ENCODE measurements around the gene FANCG.
A peak's percentile ranks its signal among the peaks of the same experiment; 100 is the strongest.

FANCG gene

DNA sequence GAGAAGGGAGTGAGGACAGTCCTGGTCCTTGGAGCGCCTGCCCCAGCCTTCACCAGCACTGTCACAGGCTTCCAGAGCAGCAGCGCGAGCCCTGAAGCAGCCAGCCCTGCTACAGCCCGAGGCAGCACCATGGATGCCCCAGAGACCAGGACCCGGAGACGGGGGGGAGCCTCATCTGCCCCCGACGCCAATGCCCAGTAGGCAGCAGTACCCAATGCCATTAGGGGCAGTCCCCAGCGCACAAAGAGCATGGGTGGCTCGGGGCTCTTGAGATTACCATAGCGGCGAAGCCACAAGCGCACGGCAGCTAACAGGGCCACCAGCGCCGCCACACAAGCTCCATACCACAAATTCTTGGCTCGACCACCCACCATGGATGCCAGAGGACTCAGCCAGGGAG lies 11.8 kb upstream of the FANCG start:
- peaks cover 20% of the 10 kb centered on the region for H3K79me2 ChIP-seq (ENCODE audit: insufficient read depth, low read length)
- no peak overlapping the region for H3K27ac ChIP-seq (ENCODE audit: low read length)
- ATAC-seq (ENCODE audit: insufficient read depth, low read depth) (no peak), DNase-seq (no peak)
- peaks cover 18% of the 10 kb centered on the region for H3K4me1 ChIP-seq (ENCODE audit: insufficient read depth, low read length)
- no peaks in the 10 kb centered on the region for H3K9me3 ChIP-seq (ENCODE audit: insufficient read depth, low read length, severe bottlenecking)
- H2AFZ ChIP-seq (ENCODE audit: low read depth, low read length), result no peak overlapping the region
- no peak overlapping the region for H3K9ac ChIP-seq (ENCODE audit: low read depth, low read length)
- H4K20me1 ChIP-seq (ENCODE audit: insufficient read depth, low read length), result no peaks in the 10 kb centered on the region
- peaks cover 72% of the 10 kb centered on the region for H3K36me3 ChIP-seq (ENCODE audit: insufficient read depth, low read length)
- H3K27me3 ChIP-seq (ENCODE audit: insufficient read depth, low read length, poor library complexity), result no peaks in the 10 kb centered on the region
- H3K4me2 ChIP-seq (ENCODE audit: insufficient read depth, low read length), result no peak overlapping the region
- TF ChIP-seq EZH2 (IDR thresholded peaks at IDR 0.05; ENCODE audit: borderline replicate concordance, low read depth, low read length, severe bottlenecking), result no peak
- no peak for TF ChIP-seq CTCF (IDR thresholded peaks at IDR 0.05; ENCODE audit: borderline replicate concordance, extremely low read depth, low read length, poor library complexity, severe bottlenecking)
- H3K4me3 ChIP-seq (ENCODE audit: low read depth in 1 of 2, low read length in 2 of 2), result no peak overlapping the region

GRCh38 chr9:35089434-35089833 lies 9.7 kb upstream of the FANCG start:
- DNase-seq (no peak), ATAC-seq (ENCODE audit: insufficient read depth, low read depth) (no peak)
- TF ChIP-seq CTCF (IDR thresholded peaks at IDR 0.05; ENCODE audit: borderline replicate concordance, extremely low read depth, low read length, poor library complexity, severe bottlenecking), result no peak
- no peak for TF ChIP-seq EZH2 (IDR thresholded peaks at IDR 0.05; ENCODE audit: borderline replicate concordance, low read depth, low read length, severe bottlenecking)
- H3K79me2 ChIP-seq (ENCODE audit: insufficient read depth, low read length), result peaks cover 3% of the 10 kb centered on the region; the same call in 1 of the 2 replicates
- H3K27me3 ChIP-seq (ENCODE audit: insufficient read depth, low read length, poor library complexity), result no peaks in the 10 kb centered on the region
- no peak overlapping the region for H3K4me3 ChIP-seq (ENCODE audit: low read depth in 1 of 2, low read length in 2 of 2)
- H3K9ac ChIP-seq (ENCODE audit: low read depth, low read length), result no peak overlapping the region
- no peaks in the 10 kb centered on the region for H4K20me1 ChIP-seq (ENCODE audit: insufficient read depth, low read length)
- H3K9me3 ChIP-seq (ENCODE audit: insufficient read depth, low read length, severe bottlenecking), result no peaks in the 10 kb centered on the region
- no peak overlapping the region for H3K4me2 ChIP-seq (ENCODE audit: insufficient read depth, low read length)
- no peak overlapping the region for H3K27ac ChIP-seq (ENCODE audit: low read length)
- peaks cover 2% of the 10 kb centered on the region; the same call in 1 of the 2 replicates for H3K4me1 ChIP-seq (ENCODE audit: insufficient read depth, low read length)
- no peak overlapping the region for H2AFZ ChIP-seq (ENCODE audit: low read depth, low read length)
- peaks cover 69% of the 10 kb centered on the region for H3K36me3 ChIP-seq (ENCODE audit: insufficient read depth, low read length)

- H2AFZ ChIP-seq (ENCODE audit: low read depth, low read length), result no peak overlapping the region
- H3K4me2 ChIP-seq (ENCODE audit: insufficient read depth, low read length), result no peak overlapping the region
- no peak for ATAC-seq (ENCODE audit: insufficient read depth, low read depth)
- no peaks in the 10 kb centered on the region for H3K27me3 ChIP-seq (ENCODE audit: insufficient read depth, low read length, poor library complexity)
- no peak overlapping the region for H3K9ac ChIP-seq (ENCODE audit: low read depth, low read length)
- H3K27ac ChIP-seq (ENCODE audit: low read length), result no peak overlapping the region
- no peak overlapping the region for H3K4me3 ChIP-seq (ENCODE audit: low read depth in 1 of 2, low read length in 2 of 2)
- H3K9me3 ChIP-seq (ENCODE audit: insufficient read depth, low read length, severe bottlenecking), result no peaks in the 10 kb centered on the region
- H3K36me3 ChIP-seq (ENCODE audit: insufficient read depth, low read length), result peaks cover 25% of the 10 kb centered on the region
- TF ChIP-seq EZH2 (IDR thresholded peaks at IDR 0.05; ENCODE audit: borderline replicate concordance, low read depth, low read length, severe bottlenecking) (no peak), CTCF (IDR thresholded peaks at IDR 0.05; ENCODE audit: borderline replicate concordance, extremely low read depth, low read length, poor library complexity, severe bottlenecking) (no peak)
- DNase-seq, result no peak
- no peaks in the 10 kb centered on the region for H3K79me2 ChIP-seq (ENCODE audit: insufficient read depth, low read length)
- H4K20me1 ChIP-seq (ENCODE audit: insufficient read depth, low read length), result no peaks in the 10 kb centered on the region
- peaks cover 10% of the 10 kb centered on the region; the same call in 1 of the 2 replicates for H3K4me1 ChIP-seq (ENCODE audit: insufficient read depth, low read length)
These were observed 5.3 kb upstream of the FANCG start for GRCh38 chr9:35085078-35085477.

GRCh38 chr9:35079041-35079425 lies 709 bp downstream of the FANCG start:
- Histone ChIP-seq H3K4me1 (ENCODE audit: insufficient read depth, low read length) (peaks cover 50% of the 10 kb centered on the region), H4K20me1 (ENCODE audit: insufficient read depth, low read length) (peaks cover 19% of the 10 kb centered on the region), H3K4me2 (ENCODE audit: insufficient read depth, low read length) (peak overlapping the region; percentile 91), H3K79me2 (ENCODE audit: insufficient read depth, low read length) (peaks cover 42% of the 10 kb centered on the region), H3K27me3 (ENCODE audit: insufficient read depth, low read length, poor library complexity) (no peaks in the 10 kb centered on the region), H3K36me3 (ENCODE audit: insufficient read depth, low read length) (peaks cover 44% of the 10 kb centered on the region), H3K9ac (ENCODE audit: low read depth, low read length) (peak overlapping the region; percentile 76), H3K27ac (ENCODE audit: low read length) (peak overlapping the region; percentile 95), H2AFZ (ENCODE audit: low read depth, low read length) (peak overlapping the region; percentile 72), H3K9me3 (ENCODE audit: insufficient read depth, low read length, severe bottlenecking) (no peaks in the 10 kb centered on the region), H3K4me3 (ENCODE audit: low read depth in 1 of 2, low read length in 2 of 2) (peak overlapping the region; percentile 51 to 73)
- DNase-seq, result peak; percentile 34
- peak; percentile 25; the same call in 1 of the 3 replicates for ATAC-seq (ENCODE audit: insufficient read depth, low read depth)
- TF ChIP-seq EZH2 (IDR thresholded peaks at IDR 0.05; ENCODE audit: borderline replicate concordance, low read depth, low read length, severe bottlenecking) (no peak), CTCF (IDR thresholded peaks at IDR 0.05; ENCODE audit: borderline replicate concordance, extremely low read depth, low read length, poor library complexity, severe bottlenecking) (no peak)

Data from DND-41 (cell line).